Measurements from ENCODE around the gene GBP4. TPM values are rescaled to one million over a fixed set of nuclear protein-coding genes. Genes with fewer than 3 reads are reported as not detected.

Gene GBP4
- polyA plus RNA-seq, 1 donor = 4.9 TPM

DNA sequence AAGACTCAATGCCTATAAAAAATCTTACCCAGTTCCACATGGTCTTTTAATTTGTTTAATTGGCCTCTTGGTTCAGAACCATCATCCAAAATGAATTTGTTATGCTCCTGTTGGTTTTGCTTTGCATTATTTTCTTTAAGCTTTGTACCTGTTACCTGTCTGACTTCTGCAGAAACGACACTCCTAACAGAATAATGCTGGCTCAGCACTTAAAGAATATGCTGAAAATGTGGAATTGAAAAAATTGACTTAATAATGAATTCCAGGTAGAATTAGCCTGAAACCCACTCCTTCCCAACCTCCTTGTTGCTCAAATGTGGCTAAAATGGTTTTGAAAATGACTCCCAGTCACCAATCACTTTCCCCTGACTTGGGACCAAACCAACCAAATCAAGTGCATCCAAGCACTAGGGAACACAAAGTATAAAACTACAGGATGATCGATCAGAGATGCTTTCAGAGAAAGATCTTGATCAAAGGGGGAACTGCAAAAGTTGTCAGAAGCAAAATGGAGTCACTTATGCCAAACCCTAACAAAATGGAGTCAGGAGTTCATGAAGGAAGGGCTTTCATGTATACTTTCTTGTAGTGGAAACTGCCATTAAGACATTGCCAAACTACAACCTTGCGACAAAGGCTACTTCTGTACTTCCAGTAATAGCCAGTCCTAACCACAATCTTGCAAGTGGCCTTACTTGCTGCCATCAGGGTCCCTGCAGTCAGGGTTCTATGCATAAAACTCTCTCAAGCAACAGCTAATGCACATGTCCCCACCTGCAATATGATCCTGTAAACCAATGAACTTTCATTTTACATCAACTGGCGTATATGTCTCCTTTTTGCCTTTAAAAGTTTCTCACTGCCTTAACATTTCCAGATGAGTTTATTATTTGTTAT is 28.3 kb downstream of the GBP4 start:
- DNase-seq (ENCODE audit: low read depth) = no peak

- DNase-seq (ENCODE audit: low read depth) = no peak
Measured at GRCh38 chr1:89169166-89169565, 29.6 kb downstream of the GBP4 start.

- DNase-seq (ENCODE audit: low read depth) = no peak
Measured at GRCh38 chr1:89167590-89168230, 31.0 kb downstream of the GBP4 start.

DNA sequence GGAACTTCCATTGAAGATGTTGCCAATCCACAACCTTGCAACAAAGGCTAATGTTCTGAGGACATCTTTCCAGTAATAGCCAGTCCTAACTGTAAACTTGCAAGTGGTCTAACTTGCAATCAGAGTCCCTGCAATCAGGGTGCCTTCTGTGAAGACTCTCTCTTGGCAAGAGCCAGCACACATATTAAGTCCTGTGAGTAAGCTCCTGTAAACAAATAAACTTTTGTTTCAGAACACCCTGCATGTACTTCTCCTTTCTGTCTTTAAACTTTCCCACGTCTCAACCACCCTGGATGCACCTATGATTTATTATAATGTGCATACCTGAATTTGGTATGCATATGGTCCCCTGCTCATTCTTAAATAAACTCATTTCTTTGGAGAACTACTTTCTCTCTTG is 32.0 kb downstream of the GBP4 start:
- DNase-seq (ENCODE audit: low read depth) = no peak

DNA sequence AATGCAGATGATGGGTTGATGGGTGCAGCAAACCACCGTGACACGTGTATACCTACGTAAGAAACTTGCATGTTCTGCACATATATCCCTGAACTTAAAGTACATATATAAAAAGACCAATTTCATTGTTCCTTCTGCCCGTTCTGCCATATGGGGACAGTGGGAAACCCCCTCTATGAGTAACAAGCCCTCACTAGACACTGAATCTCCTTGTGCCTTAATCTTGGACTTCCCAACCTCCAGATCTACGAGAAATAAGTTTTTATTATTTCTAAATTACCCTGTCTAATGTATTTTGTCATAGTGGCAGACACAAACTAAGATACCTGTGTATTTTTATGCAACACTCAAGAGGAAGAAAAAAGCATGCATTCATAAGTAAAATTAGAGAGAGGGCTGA is 32.9 kb downstream of the GBP4 start:
- DNase-seq (ENCODE audit: low read depth) = no peak

DNA sequence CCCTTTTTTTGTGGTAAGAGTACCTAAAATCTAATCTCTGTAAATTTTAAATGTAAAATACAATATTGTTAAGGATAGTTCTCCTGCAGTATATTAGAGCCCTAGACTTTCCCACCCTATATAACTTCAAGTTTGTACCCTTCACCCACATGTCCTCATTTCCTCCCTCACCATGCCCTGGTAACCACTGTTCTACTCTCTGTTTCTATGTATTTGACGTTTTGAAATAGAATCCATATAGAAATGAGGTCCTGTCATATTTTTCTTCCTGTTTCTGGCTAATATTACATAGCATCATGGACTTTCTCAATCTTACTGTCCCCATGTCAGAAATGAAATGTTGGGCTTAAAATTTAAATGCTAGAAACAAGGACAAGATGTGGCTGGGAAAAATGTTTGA is 47.7 kb downstream of the GBP4 start:
- DNase-seq (ENCODE audit: low read depth) = no peak

DNA sequence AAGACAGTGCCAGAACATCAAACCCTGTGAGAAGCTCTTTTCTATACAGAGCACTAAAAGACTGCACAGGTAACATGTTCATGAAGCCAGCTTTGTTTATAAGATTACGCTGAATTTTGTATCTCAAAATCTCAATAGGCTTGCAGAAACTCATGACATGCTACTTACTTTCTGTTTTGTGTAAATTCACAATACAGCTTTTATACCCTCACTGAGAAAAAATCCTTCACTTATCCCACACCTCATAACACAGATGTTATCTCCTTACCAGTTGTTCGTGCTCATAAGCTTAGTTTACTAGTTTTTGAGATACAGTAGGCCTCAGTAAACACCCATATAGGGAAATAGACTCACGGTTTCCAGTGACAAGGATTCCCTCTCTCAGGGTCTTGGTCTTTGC is 48.8 kb downstream of the GBP4 start:
- DNase-seq (ENCODE audit: low read depth) = no peak

- DNase-seq (ENCODE audit: low read depth) = no peak
Measured at GRCh38 chr1:89149229-89149628, 49.5 kb downstream of the GBP4 start.

GRCh38 chr1:89147678-89148658 is 50.8 kb downstream of the GBP4 start:
- no peak for DNase-seq (ENCODE audit: low read depth)

DNA sequence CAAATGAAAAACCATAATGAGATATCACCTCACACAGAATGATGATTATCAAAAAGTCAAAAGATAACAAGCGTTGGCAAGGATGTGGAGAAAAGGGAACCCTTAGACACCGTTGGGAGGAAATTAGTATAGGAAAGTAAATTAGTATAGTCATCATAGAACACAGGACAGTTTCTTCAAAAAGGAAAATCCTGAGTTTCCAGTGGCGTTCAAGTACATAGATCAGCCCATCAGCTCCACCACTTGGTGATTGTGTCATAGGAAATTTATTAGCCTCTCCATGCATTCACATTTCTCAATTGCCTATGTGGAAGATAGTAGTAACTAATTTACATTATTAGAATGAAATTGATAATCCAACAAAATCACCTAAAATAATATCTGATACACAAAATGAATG is 52.0 kb downstream of the GBP4 start:
- no peak for DNase-seq (ENCODE audit: low read depth)

DNA sequence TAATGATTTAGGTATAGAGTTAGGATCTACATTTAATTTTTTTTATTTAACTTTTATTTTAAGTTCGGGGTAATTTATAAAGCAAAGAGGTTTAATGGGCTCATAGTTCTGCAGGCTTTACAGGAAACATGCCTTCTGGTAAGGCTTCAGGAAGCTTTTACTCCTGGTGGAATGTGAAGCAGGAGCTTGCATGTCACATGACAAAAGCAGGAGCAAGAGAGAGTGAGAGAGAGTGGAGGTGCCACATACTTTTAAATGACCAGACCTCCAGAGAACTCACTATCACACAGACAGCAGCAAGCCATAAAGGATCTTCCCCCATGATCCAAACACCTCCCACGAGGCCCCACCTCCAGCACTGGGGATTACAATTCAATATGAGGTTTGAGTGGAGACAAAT is 55.3 kb downstream of the GBP4 start:
- DNase-seq (ENCODE audit: low read depth) = no peak

- no peak for DNase-seq (ENCODE audit: low read depth)
Measured at GRCh38 chr1:89142160-89142559, 56.6 kb downstream of the GBP4 start.

DNA sequence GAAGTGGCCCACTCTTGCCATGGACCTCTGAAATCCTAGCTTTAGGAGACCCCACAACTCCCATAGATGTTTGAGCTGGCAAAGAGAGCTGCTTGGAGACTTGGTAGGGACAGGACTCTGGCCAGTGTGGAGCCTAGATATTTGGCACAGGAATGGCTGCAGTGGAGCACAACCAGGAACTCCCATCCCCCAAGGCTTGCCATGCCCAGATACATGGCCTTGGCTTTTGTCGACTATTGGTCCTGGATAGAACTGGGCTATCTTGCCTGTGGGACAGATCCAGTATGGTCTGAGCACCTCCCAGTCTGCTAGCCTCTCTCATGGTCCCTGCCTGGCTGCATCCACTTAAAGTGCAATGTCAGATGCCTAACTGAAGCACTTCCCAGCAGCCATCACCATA is 65.0 kb downstream of the GBP4 start:
- DNase-seq (ENCODE audit: low read depth) = no peak

Other genes starting within 250 kb of the GBP4 start
- gene KYAT3, start 206.3 kb downstream of the GBP4 start, polyA plus RNA-seq (ENCODE audit: insufficient read length) = 11.1 TPM
- 11.4 TPM for gene RBMXL1, start 206.3 kb downstream of the GBP4 start, polyA plus RNA-seq (ENCODE audit: insufficient read length)
- gene GBP3, start 176.1 kb downstream of the GBP4 start, polyA plus RNA-seq (ENCODE audit: insufficient read length) = 2.5 TPM
- 4.1 TPM for gene GBP1, start 133.7 kb downstream of the GBP4 start, polyA plus RNA-seq (ENCODE audit: insufficient read length)
- 0.63 TPM for gene GBP2, start 72.8 kb downstream of the GBP4 start, polyA plus RNA-seq (ENCODE audit: insufficient read length)
- not detected for gene GBP7, start 22.9 kb downstream of the GBP4 start, polyA plus RNA-seq (ENCODE audit: insufficient read length)
- gene GBP5, start 73.9 kb upstream of the GBP4 start, polyA plus RNA-seq (ENCODE audit: insufficient read length) = 0.85 TPM
- gene GBP6, start 165.1 kb upstream of the GBP4 start, polyA plus RNA-seq (ENCODE audit: insufficient read length) = not detected

Data from forelimb muscle (tissue), 1 donor.